HCT116 (cell line): Measurements from ENCODE around the gene PDCL2. TPM values are rescaled to one million over a fixed set of nuclear protein-coding genes. Genes with fewer than 3 reads are reported as not detected.

ENCODE experiments used
- ATAC-seq: fragments of 200-7000 bp; cut with Tn5 transposase; 2 replicates; pipeline ENCODE4 v1.9.1; 2020; ENCODE audit warnings: mild to moderate bottlenecking, moderate library complexity
- BruUV-seq: library from RNA; stranded (reverse); fragments of 400-500 nt; replicated peaks from 2 replicates; lab custom pipeline; 2021; lab: Mats Ljungman, UMichigan
- CTCF ChIA-PET: fragments of 300-600 bp; sonication (Branson Sonifier 250); formaldehyde crosslinking; loops from one replicate; lab custom pipeline; 2021; ENCODE audit warnings: antibody characterized with exemption; lab: Charles Lee
- POLR2A ChIA-PET: fragments of 300-600, 350-600 bp; sonication (Branson Sonifier 250); formaldehyde crosslinking; loops from one replicate; lab custom pipeline; 2021; ENCODE audit warnings: antibody characterized with exemption; lab: Charles Lee
- RAD21 ChIA-PET, 2 experiments: fragments of 300-600 bp; sonication (Branson Sonifier 250); formaldehyde crosslinking; loops; one replicate each; lab custom pipeline; 2023; ENCODE audit warnings: low total read pairs in 2 of 2; ENCODE audit not compliant: uncharacterized antibody in 2 of 2, unreplicated experiment in 2 of 2, low non-redundant PET in 1 of 2; lab: Charles Lee
- DNase-seq: peaks from one replicate; pipeline ENCODE4 v3.0.0-alpha.2; 2010; ENCODE audit warnings: low read depth, low spot score
- H2AFZ ChIP-seq: fragments of 200-600 bp; shearing (Covaris generic), sonication (generic); 2 replicates; pipeline ENCODE4 v1.6.1; 2017; ENCODE audit warnings: low read depth, mixed run types, mixed read lengths, antibody characterized with exemption, low read length; ENCODE audit not compliant: poor library complexity, severe bottlenecking
- H3K27ac ChIP-seq: 2 replicates; pipeline ENCODE4 v1.5.1; 2012; ENCODE audit warnings: low read depth, low read length
- H3K27me3 ChIP-seq: fragments of 200-600 bp; sonication (generic); 2 replicates; pipeline ENCODE4 v1.6.1; 2016; ENCODE audit warnings: mixed run types, low read length, mixed read lengths; ENCODE audit not compliant: insufficient read depth
- H3K36me3 ChIP-seq, 2 experiments: fragments of 200-500 bp in 1 of 2; fragments of 200-600 bp in 1 of 2; sonication (Bioruptor generic) in 1 of 2; sonication (generic) in 1 of 2; 2 replicates each; pipeline versions ENCODE4 v1.5.1 to v1.6.1; 2014 to 2016; ENCODE audit warnings: low read length in 2 of 2, inconsistent platforms in 1 of 2, mixed read lengths in 1 of 2, mixed run types in 1 of 2; ENCODE audit not compliant: insufficient read depth in 2 of 2, control insufficient read depth in 1 of 2
- H3K4me1 ChIP-seq, 2 experiments: fragments of 200-600 bp in 1 of 2; sonication (generic) in 1 of 2; 2 replicates each; pipeline versions ENCODE4 v1.5.1 to v1.6.1; 2012 to 2017; ENCODE audit warnings: low read length in 2 of 2, inconsistent platforms in 1 of 2, mild to moderate bottlenecking in 1 of 2, mixed read lengths in 1 of 2, mixed run types in 1 of 2, moderate library complexity in 1 of 2; ENCODE audit not compliant: insufficient read depth in 2 of 2, control insufficient read depth in 1 of 2
- H3K4me2 ChIP-seq: fragments of 200-600 bp; sonication (generic); 2 replicates; pipeline ENCODE4 v1.6.1; 2017; ENCODE audit warnings: mixed run types, low read length, mixed read lengths
- H3K4me3 ChIP-seq, 2 experiments: fragments of 200-600 bp in 1 of 2; sonication (generic) in 1 of 2; replicated peaks in 1 of 2; 2 replicates each; pipeline ENCODE4 v1.5.1; 2011 to 2016; ENCODE audit warnings: low read length in 2 of 2, control low read depth in 1 of 2, low read depth in 1 of 2, mild to moderate bottlenecking in 1 of 2, mixed read lengths in 1 of 2, mixed run types in 1 of 2
- H3K79me2 ChIP-seq: fragments of 200-600 bp; sonication (generic); 2 replicates; pipeline ENCODE4 v1.6.1; 2017; ENCODE audit warnings: mild to moderate bottlenecking, mixed run types, low read length, moderate library complexity, mixed read lengths; ENCODE audit not compliant: insufficient read depth
- H3K9ac ChIP-seq: fragments of 200-600 bp; sonication (generic); 2 replicates; pipeline ENCODE4 v1.6.1; 2016; ENCODE audit warnings: low read length, mixed read lengths
- H3K9me2 ChIP-seq: fragments of 200-600 bp; sonication (generic), shearing (Covaris generic); 2 replicates; pipeline ENCODE4 v1.6.1; 2017; ENCODE audit warnings: mixed run types, mild to moderate bottlenecking, moderate library complexity; ENCODE audit not compliant: insufficient read depth
- H3K9me3 ChIP-seq, 2 experiments: fragments of 200-500 bp in 1 of 2; fragments of 200-600 bp in 1 of 2; sonication (Bioruptor generic) in 1 of 2; sonication (generic) in 1 of 2; 2 replicates each; pipeline ENCODE4 v1.6.1; 2014 to 2017; ENCODE audit warnings: low read length in 2 of 2, mixed read lengths in 2 of 2, inconsistent platforms in 1 of 2, low read depth in 1 of 2, mild to moderate bottlenecking in 1 of 2, mixed run types in 1 of 2, moderate library complexity in 1 of 2; ENCODE audit not compliant: control insufficient read depth in 1 of 2, insufficient read depth in 1 of 2
- H4K20me1 ChIP-seq: fragments of 200-600 bp; sonication (generic), shearing (Covaris generic); 2 replicates; pipeline ENCODE4 v1.6.1; 2017; ENCODE audit warnings: mixed run types, mild to moderate bottlenecking, moderate library complexity; ENCODE audit not compliant: insufficient read depth
- ATF3 ChIP-seq: IDR thresholded peaks from 2 replicates; pipeline ENCODE4 v1.6.1; 2012
- CTCF ChIP-seq, 3 experiments: fragments of 200-600 bp in 1 of 3; sonication (generic) in 1 of 3; IDR thresholded peaks in 2 of 3; conservative IDR thresholded peaks in 1 of 3; 2 replicates each; pipeline ENCODE4 v1.5.1; 2012 to 2017; ENCODE audit warnings: low read depth in 2 of 3, low read length in 2 of 3, antibody characterized with exemption in 1 of 3, borderline replicate concordance in 1 of 3, control low read depth in 1 of 3, mild to moderate bottlenecking in 1 of 3, mixed read lengths in 1 of 3, mixed run types in 1 of 3, moderate library complexity in 1 of 3; ENCODE audit not compliant: insufficient read depth in 1 of 3
- ELF1 ChIP-seq: IDR thresholded peaks from 2 replicates; pipeline ENCODE4 v1.6.1; 2012; ENCODE audit warnings: low read depth, borderline replicate concordance
- EZH2 ChIP-seq: fragments of 200-600 bp; sonication (generic); IDR thresholded peaks from 2 replicates; pipeline ENCODE4 v1.6.1; 2017; ENCODE audit warnings: antibody characterized with exemption, mixed run types
- FOSL1 ChIP-seq: IDR thresholded peaks from 2 replicates; pipeline ENCODE4 v1.6.1; 2012; ENCODE audit warnings: low read depth
- JUND ChIP-seq: IDR thresholded peaks from 2 replicates; pipeline ENCODE4 v1.6.1; 2012
- MAX ChIP-seq: IDR thresholded peaks from 2 replicates; pipeline ENCODE4 v1.6.1; 2012
- POLR2A ChIP-seq: IDR thresholded peaks from 2 replicates; pipeline ENCODE4 v1.7.0; 2011; ENCODE audit warnings: borderline replicate concordance; ENCODE audit not compliant: insufficient read depth, insufficient read length; ENCODE audit errors: extremely low read depth
- RAD21 ChIP-seq: IDR thresholded peaks from 2 replicates; pipeline ENCODE4 v1.6.1; 2012; ENCODE audit warnings: low read depth, mild to moderate bottlenecking
- REST ChIP-seq: IDR thresholded peaks from 2 replicates; pipeline ENCODE4 v1.6.1; 2012; ENCODE audit warnings: low read depth
- SP1 ChIP-seq: IDR thresholded peaks from 2 replicates; pipeline ENCODE4 v1.6.1; 2012; ENCODE audit warnings: low read depth
- SRF ChIP-seq: IDR thresholded peaks from 2 replicates; pipeline ENCODE4 v1.6.1; 2012; ENCODE audit warnings: low read depth
- ZBTB33 ChIP-seq: IDR thresholded peaks from 2 replicates; pipeline ENCODE4 v1.6.1; 2011; ENCODE audit warnings: mild to moderate bottlenecking, low read length, moderate library complexity; ENCODE audit not compliant: insufficient replicate concordance; ENCODE audit errors: extremely low read depth
- ZFX ChIP-seq: fragments of 450-650 bp; IDR thresholded peaks from 2 replicates; pipeline ENCODE4 v1.6.1; 2017
- ZNF274 ChIP-seq: fragments of 200-500 bp; sonication (Bioruptor generic); IDR thresholded peaks from 2 replicates; pipeline ENCODE4 v1.6.1; 2014; ENCODE audit warnings: mild to moderate bottlenecking, low read depth, low read length, inconsistent platforms
- intact Hi-C: fragments of 100-400 bp; cut with micrococcal nuclease; formaldehyde crosslinking; loops from 2 replicates; pipeline ENCODE4 v1.10.0; 2022
- total RNA-seq: library from RNA; stranded (reverse); gene quantifications from one replicate; pipeline ENCODE4 v1.2.1, GENCODE V29; 2021; ENCODE audit not compliant: unreplicated experiment

PDCL2 gene
- total RNA-seq, 1 experiment from 2014 or later: 0.47 TPM

GRCh38 chr4:55510685-55511084 is 81.4 kb downstream of the PDCL2 start (continued):
- TF ChIP-seq ZBTB33: no peak
- TF ChIP-seq, all 23 proteins: peak for 0

- Histone ChIP-seq H3K9ac (no peak overlapping the region), H3K4me2 (no peak overlapping the region), H4K20me1 (no peaks in the 10 kb centered on the region), H3K79me2 (peaks cover 60% of the 10 kb centered on the region), H3K27me3 (no peaks in the 10 kb centered on the region), H3K27ac (no peak overlapping the region), H3K4me1 (peaks cover 0 to 10% of the 10 kb centered on the region in 2 experiments; a peak in 2 of 4 replicates), H3K9me2 (no peaks in the 10 kb centered on the region), H3K36me3 (peaks cover 0 to 4% of the 10 kb centered on the region in 2 experiments; a peak in 1 of 4 replicates), H2AFZ (no peak overlapping the region), H3K4me3 (no peak overlapping the region), H3K9me3 (no peaks in the 10 kb centered on the region)
- no peak for DNase-seq
- POLR2A ChIA-PET: no interaction called here
- CTCF ChIA-PET: no interaction called here
- intact Hi-C loops: no loop called here
- BruUV-seq: no TSS peak
- ATAC-seq: no peak
- RAD21 ChIA-PET: no interaction called here
- no peak for TF ChIP-seq POLR2A
- TF ChIP-seq MAX: no peak
- TF ChIP-seq RAD21: no peak
- TF ChIP-seq EZH2: no peak
- no peak for TF ChIP-seq ZNF274
- TF ChIP-seq ATF3: no peak
- no peak for TF ChIP-seq ZFX
- no peak for TF ChIP-seq FOSL1
- TF ChIP-seq JUND: no peak
- no peak for TF ChIP-seq CTCF (IDR thresholded peaks at IDR 0.05 in 2 of 3, conservative IDR thresholded peaks at IDR 0.05 in 1 of 3; ENCODE audit: borderline replicate concordance in 1 of 3, insufficient read depth in 1 of 3, low read depth in 2 of 3, low read length in 2 of 3)
- TF ChIP-seq ELF1: no peak
- TF ChIP-seq REST: no peak
- TF ChIP-seq SRF: no peak
- TF ChIP-seq ZBTB33: no peak
- no peak for TF ChIP-seq SP1
Measured at GRCh38 chr4:55509266-55509665, 82.8 kb downstream of the PDCL2 start.
